ENCODE results near the gene SEMA5A. TPM values are rescaled to one million over a fixed set of nuclear protein-coding genes. Genes with fewer than 3 reads are reported as not detected.

Gene SEMA5A
- total RNA-seq, 2 donors from 2014 or later = 13.3 to 17.6 TPM

DNA sequence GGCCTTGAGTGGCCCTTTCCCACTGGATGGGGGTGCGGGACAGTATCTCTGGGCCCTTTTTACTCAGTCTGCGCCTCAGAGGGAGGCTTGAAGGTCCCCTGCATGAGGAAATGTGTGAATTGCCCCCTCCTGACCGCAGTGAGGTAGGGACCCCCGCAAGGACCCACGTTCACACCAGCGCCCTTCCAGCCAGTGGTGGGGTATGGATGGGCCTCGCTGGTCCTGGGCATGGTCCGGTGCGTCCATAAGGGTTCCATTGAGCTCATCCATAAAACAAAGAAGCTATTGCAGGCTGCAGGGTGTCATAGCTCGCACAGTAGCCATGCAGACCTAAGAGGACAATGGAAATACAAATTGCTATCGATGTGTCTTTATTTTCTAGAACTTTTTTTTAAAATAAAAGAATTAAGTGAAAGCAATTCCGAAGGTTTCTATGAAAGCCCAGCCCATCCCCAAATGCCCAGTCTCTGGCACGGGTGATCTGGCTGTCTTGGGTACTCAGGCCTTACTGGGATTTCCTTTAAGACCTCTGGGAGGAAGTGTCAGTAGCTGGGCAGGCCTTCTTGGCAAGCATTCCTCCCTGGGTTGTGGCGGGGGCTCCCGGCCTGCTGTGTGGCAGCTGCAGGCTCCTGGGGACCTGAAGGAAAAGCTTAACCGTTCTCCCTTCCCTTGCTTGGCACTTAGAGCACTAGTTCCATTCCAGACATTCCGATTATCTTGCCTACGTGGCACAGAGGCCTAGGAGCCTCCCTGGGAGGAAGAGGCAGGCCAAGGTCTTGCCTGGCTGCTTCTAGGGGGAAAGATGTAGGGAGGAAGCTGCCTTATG, 1.5 kb upstream of the SEMA5A start:
- H3K4me1 ChIP-seq (ENCODE audit: control insufficient read depth in 1 of 2, low read depth in 2 of 2) = peaks cover 0 to 12% of the 10 kb centered on the region in 2 donors
- TF ChIP-seq, protein P1, sequence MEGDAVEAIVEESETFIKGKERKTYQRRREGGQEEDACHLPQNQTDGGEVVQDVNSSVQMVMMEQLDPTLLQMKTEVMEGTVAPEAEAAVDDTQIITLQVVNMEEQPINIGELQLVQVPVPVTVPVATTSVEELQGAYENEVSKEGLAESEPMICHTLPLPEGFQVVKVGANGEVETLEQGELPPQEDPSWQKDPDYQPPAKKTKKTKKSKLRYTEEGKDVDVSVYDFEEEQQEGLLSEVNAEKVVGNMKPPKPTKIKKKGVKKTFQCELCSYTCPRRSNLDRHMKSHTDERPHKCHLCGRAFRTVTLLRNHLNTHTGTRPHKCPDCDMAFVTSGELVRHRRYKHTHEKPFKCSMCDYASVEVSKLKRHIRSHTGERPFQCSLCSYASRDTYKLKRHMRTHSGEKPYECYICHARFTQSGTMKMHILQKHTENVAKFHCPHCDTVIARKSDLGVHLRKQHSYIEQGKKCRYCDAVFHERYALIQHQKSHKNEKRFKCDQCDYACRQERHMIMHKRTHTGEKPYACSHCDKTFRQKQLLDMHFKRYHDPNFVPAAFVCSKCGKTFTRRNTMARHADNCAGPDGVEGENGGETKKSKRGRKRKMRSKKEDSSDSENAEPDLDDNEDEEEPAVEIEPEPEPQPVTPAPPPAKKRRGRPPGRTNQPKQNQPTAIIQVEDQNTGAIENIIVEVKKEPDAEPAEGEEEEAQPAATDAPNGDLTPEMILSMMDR (IDR thresholded peaks at IDR 0.05) = no peak
- H3K9me3 ChIP-seq = no peaks in the 10 kb centered on the region
- no peak for ATAC-seq (ENCODE audit: insufficient number of reproducible peaks, low FRiP score, low read depth)
- peak overlapping the region; percentile 85 for H3K4me3 ChIP-seq
- H3K36me3 ChIP-seq = peaks cover 11% of the 10 kb centered on the region
- DNase-seq (ENCODE audit: low spot score) = no peak
- peak overlapping the region; percentile 93 to 94 for H3K27ac ChIP-seq
- no peaks in the 10 kb centered on the region for H3K27me3 ChIP-seq (replicated peaks; ENCODE audit: insufficient read depth)

DNA sequence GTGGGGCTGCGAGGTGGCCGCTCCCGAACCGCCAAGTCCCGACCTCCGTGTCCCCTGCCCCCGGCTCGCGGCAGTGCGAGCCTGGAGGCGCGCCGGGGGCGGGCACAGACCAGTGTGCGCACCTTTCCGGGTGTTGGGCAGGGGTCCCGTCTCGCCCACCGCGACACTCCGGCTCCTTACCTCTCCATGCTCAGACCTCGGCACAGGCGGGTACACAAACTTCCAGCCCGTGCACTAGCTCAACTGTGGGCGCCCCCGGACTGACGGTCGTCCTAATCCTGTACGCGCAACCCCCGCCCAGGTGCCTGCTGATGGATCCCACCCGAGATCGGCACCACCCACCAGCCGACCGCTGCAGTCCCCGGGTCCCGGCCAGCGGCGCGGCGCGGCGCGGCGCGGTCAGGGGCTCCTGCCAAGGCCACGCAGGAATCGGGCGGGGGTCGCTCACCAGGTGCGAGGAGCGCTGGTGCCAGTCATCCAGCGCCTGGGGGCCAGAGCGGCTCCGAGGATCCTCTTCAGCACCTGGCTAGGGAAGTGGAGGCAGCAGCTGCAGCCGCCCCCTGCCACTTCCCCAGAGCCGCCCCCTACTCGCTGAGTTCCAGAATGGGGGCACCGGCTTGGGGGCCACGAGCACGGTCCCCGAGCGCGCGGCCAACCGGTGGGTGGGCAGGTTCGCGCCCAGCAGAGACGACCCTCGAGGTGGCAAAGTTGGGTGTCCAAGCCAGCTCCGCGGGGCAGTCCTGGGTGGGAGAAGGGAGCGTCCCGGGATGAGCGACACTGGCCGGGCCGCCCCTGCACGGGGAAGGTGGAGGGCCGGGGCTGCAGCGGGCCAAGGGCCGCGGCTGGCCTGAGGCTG, 511 bp downstream of the SEMA5A start:
- H3K4me3 ChIP-seq = peak overlapping the region; percentile 85
- no peaks in the 10 kb centered on the region for H3K27me3 ChIP-seq (replicated peaks; ENCODE audit: insufficient read depth)
- DNase-seq (ENCODE audit: low spot score) = no peak
- peaks cover 0 to 12% of the 10 kb centered on the region in 2 donors for H3K4me1 ChIP-seq (ENCODE audit: control insufficient read depth in 1 of 2, low read depth in 2 of 2)
- peak; percentile 9 for ATAC-seq (ENCODE audit: insufficient number of reproducible peaks, low FRiP score, low read depth)
- TF ChIP-seq, protein P1 (IDR thresholded peaks at IDR 0.05) = no peak
- no peaks in the 10 kb centered on the region for H3K9me3 ChIP-seq
- peak overlapping the region; percentile 43 to 73 for H3K27ac ChIP-seq
- H3K36me3 ChIP-seq = peaks cover 11% of the 10 kb centered on the region

DNA sequence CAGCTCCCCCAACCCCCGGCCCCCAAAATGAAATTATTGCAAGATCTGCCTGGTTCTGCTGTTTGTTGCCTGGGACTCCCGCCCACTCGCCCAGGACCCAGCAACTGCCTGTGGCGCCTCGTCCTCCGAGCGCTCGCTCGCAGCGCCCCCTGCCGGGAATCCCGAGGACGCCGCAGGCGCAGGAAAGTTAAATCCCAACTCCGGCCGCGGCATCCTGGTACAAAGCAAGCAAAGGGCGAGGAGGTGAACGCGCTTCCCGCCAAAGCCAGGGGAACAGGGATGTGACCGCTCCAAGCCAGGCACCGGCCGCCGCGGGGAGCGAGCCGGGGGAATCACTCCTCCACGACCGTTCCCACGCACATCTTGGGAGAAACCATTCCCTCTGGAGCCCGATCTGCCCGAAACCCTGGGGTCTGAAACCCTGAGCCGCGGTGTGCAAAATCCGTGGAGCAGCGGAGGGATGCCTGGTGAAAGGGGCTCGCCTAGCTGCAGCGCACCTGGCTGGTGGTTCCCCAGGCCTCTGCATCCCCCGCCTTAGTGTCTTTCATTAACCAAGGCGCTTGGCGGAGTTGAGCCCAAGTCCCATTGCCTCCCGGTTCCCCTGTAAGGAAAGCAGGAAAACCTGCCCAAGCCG, 1.3 kb downstream of the SEMA5A start:
- Histone ChIP-seq H3K36me3 (peaks cover 4% of the 10 kb centered on the region), H3K27me3 (replicated peaks; ENCODE audit: insufficient read depth) (no peaks in the 10 kb centered on the region), H3K4me3 (peak overlapping the region; percentile 85), H3K9me3 (no peaks in the 10 kb centered on the region), H3K27ac (peak overlapping the region; percentile 52 to 73), H3K4me1 (ENCODE audit: control insufficient read depth in 1 of 2, low read depth in 2 of 2) (peaks cover 0 to 12% of the 10 kb centered on the region in 2 donors)
- TF ChIP-seq, protein P1 (IDR thresholded peaks at IDR 0.05) = peak; percentile 93
- DNase-seq (ENCODE audit: low spot score) = peak; percentile 19
- ATAC-seq (ENCODE audit: insufficient number of reproducible peaks, low FRiP score, low read depth) = peak; percentile 50

DNA sequence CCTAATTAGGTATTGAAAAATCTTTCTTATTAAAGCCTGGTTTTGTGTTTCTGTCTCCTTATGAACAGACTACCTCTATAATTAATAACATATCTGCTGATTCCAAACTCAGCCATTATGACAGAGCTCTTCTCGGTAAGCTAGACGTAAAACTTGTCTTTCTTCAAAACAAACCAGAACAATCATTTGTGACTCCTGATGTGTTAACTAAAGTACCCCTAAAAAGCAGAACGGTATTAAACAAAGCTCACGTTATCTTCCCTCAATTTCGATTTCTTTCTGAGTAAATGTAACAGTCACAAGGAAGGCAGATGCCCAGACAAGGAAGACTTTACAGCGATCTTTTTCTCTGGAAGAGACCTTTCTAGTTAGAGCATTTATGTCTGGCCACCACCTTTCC, 1.8 kb downstream of the SEMA5A start:
- no peaks in the 10 kb centered on the region for H3K27me3 ChIP-seq (replicated peaks; ENCODE audit: insufficient read depth)
- peak overlapping the region; percentile 52 to 73 for H3K27ac ChIP-seq
- H3K36me3 ChIP-seq = no peaks in the 10 kb centered on the region
- peaks cover 0 to 12% of the 10 kb centered on the region in 2 donors for H3K4me1 ChIP-seq (ENCODE audit: control insufficient read depth in 1 of 2, low read depth in 2 of 2)
- H3K9me3 ChIP-seq = no peaks in the 10 kb centered on the region
- DNase-seq (ENCODE audit: low spot score) (no peak), ATAC-seq (ENCODE audit: insufficient number of reproducible peaks, low FRiP score, low read depth) (no peak)
- TF ChIP-seq, protein P1 (IDR thresholded peaks at IDR 0.05) = no peak
- peak overlapping the region; percentile 85 for H3K4me3 ChIP-seq
